HG03039 (cell line): ENCODE data around the gene SETDB2.

Experiments used
- ATAC-seq: cut with Tn5 transposase; IDR thresholded peaks from one replicate; pipeline ENCODE4 v1.9.1; 2021; ENCODE audit warnings: mild to moderate bottlenecking, moderate library complexity; ENCODE audit not compliant: unreplicated experiment

Gene SETDB2

GRCh38 chr13:49443704-49444523, at the start of gene SETDB2, which contains the start of gene CAB39L:
Gene SETDB2, plus strand, starts transcription at chr13:49444274. Its CDS starts 7,620 bp downstream, at chr13:49451894.
Gene CAB39L, minus strand, starts transcription at chr13:49444064. Its CDS starts 61,154 bp downstream, at chr13:49382910.
- peak; percentile 95 for ATAC-seq

GRCh38 chr13:49395451-49395865, 48.6 kb upstream of the SETDB2 start:
- ATAC-seq, result no peak

- ATAC-seq, result no peak
Observed at GRCh38 chr13:49395878-49396380, 48.1 kb upstream of the SETDB2 start.

- ATAC-seq, result no peak
Observed at GRCh38 chr13:49399801-49400472, 44.1 kb upstream of the SETDB2 start.

GRCh38 chr13:49400755-49401659, 43.1 kb upstream of the SETDB2 start:
- no peak for ATAC-seq

- ATAC-seq, result no peak
Observed at GRCh38 chr13:49403996-49404702, 39.9 kb upstream of the SETDB2 start.

- no peak for ATAC-seq
Observed at GRCh38 chr13:49404703-49405020, 39.4 kb upstream of the SETDB2 start.

- no peak for ATAC-seq
Observed at GRCh38 chr13:49407068-49407467, 37.0 kb upstream of the SETDB2 start.

GRCh38 chr13:49407936-49408335, 36.1 kb upstream of the SETDB2 start:
- no peak for ATAC-seq

GRCh38 chr13:49409008-49409407, 35.1 kb upstream of the SETDB2 start:
- ATAC-seq, result no peak

GRCh38 chr13:49410006-49410405, 34.1 kb upstream of the SETDB2 start:
- ATAC-seq, result no peak

- no peak for ATAC-seq
Observed at GRCh38 chr13:49410477-49410876, 33.6 kb upstream of the SETDB2 start.

- no peak for ATAC-seq
Observed at GRCh38 chr13:49411353-49411752, 32.7 kb upstream of the SETDB2 start.

- no peak for ATAC-seq
Observed at GRCh38 chr13:49412749-49413148, 31.3 kb upstream of the SETDB2 start.

- no peak for ATAC-seq
Observed at GRCh38 chr13:49417161-49417560, 26.9 kb upstream of the SETDB2 start.

- no peak for ATAC-seq
Observed at GRCh38 chr13:49418206-49418605, 25.9 kb upstream of the SETDB2 start.

GRCh38 chr13:49419276-49419675, 24.8 kb upstream of the SETDB2 start:
- no peak for ATAC-seq

GRCh38 chr13:49421391-49421790, 22.7 kb upstream of the SETDB2 start:
- ATAC-seq, result peak; percentile 64

GRCh38 chr13:49424011-49424560, 20.0 kb upstream of the SETDB2 start:
- no peak for ATAC-seq
